HG02610 (cell line): ENCODE data around the gene KRT78.

Source experiments
- ATAC-seq: cut with Tn5 transposase; IDR thresholded peaks from one replicate; pipeline ENCODE4 v1.9.1; 2021; ENCODE audit warnings: mild to moderate bottlenecking, moderate library complexity; ENCODE audit not compliant: unreplicated experiment

Gene KRT78

GRCh38 chr12:52839436-52840105 lies 9.2 kb downstream of the KRT78 start:
- no peak for ATAC-seq

- ATAC-seq = no peak
Observed at GRCh38 chr12:52838609-52839435, 10.0 kb downstream of the KRT78 start.

GRCh38 chr12:52837781-52838608 lies 10.8 kb downstream of the KRT78 start:
- ATAC-seq = no peak

- no peak for ATAC-seq
Observed at GRCh38 chr12:52837413-52837741, 11.4 kb downstream of the KRT78 start.

GRCh38 chr12:52836491-52837412 lies 12.0 kb downstream of the KRT78 start:
- ATAC-seq = no peak

- ATAC-seq = no peak
Observed at GRCh38 chr12:52836042-52836466, 12.7 kb downstream of the KRT78 start.

- ATAC-seq = no peak
Observed at GRCh38 chr12:52835271-52836041, 13.3 kb downstream of the KRT78 start.

- no peak for ATAC-seq
Observed at GRCh38 chr12:52834727-52835001, 14.1 kb downstream of the KRT78 start.

GRCh38 chr12:52833922-52834726 lies 14.7 kb downstream of the KRT78 start, which contains the start of gene KRT79:
TSS of gene KRT79 (minus strand) at chr12:52834311. CDS start at chr12:52834260, 51 bp downstream.
- ATAC-seq = no peak

GRCh38 chr12:52832985-52833905 lies 15.5 kb downstream of the KRT78 start:
- no peak for ATAC-seq

GRCh38 chr12:52832451-52832850 lies 16.3 kb downstream of the KRT78 start:
- ATAC-seq = no peak

GRCh38 chr12:52831251-52831650 lies 17.5 kb downstream of the KRT78 start:
- no peak for ATAC-seq

GRCh38 chr12:52829986-52830770 lies 18.6 kb downstream of the KRT78 start:
- no peak for ATAC-seq

GRCh38 chr12:52828591-52829021 lies 20.2 kb downstream of the KRT78 start:
- no peak for ATAC-seq

- ATAC-seq = no peak
Observed at GRCh38 chr12:52828156-52828555, 20.6 kb downstream of the KRT78 start.

GRCh38 chr12:52827499-52828090 lies 21.2 kb downstream of the KRT78 start:
- no peak for ATAC-seq
